Tibial nerve (tissue), 4 donors: ENCODE results near the gene FBXW5. TPM values are rescaled to one million over a fixed set of nuclear protein-coding genes. Genes with fewer than 3 reads are reported as not detected.

Experiments used
- DNase-seq, 2 donors: peaks; one replicate each; pipeline ENCODE4 v3.0.0-alpha.2; 2019; ENCODE audit warnings: low spot score in 2 of 2
- H3K27ac ChIP-seq, 4 donors: fragments of 200-600 bp; sonication (generic) in 3 of 4; one replicate each; pipeline ENCODE4 v1.5.1; 2017 to 2019; ENCODE audit warnings: mild to moderate bottlenecking in 1 of 4
- H3K27me3 ChIP-seq, 2 donors: fragments of 200-600 bp; sonication (generic) in 1 of 2; one replicate each; pipeline versions ENCODE4 v1.5.1 to v1.6.0; 2017 to 2019
- H3K36me3 ChIP-seq, 3 donors: fragments of 200-600 bp; sonication (generic); one replicate each; pipeline ENCODE4 v1.5.1; 2018 to 2019
- H3K4me1 ChIP-seq, 4 donors: fragments of 200-600 bp; sonication (generic) in 3 of 4; one replicate each; pipeline ENCODE4 v1.5.1; 2017 to 2019
- H3K4me3 ChIP-seq, 4 donors: fragments of 200-600 bp; sonication (generic) in 3 of 4; one replicate each; pipeline ENCODE4 v1.5.1; 2017 to 2019; ENCODE audit warnings: mild to moderate bottlenecking in 1 of 4, moderate library complexity in 1 of 4
- H3K9me3 ChIP-seq, 4 donors: fragments of 200-600 bp; sonication (generic) in 3 of 4; one replicate each; pipeline ENCODE4 v1.5.1; 2017 to 2019
- EP300 ChIP-seq, 2 donors: sonication (generic); formaldehyde crosslinking; IDR thresholded peaks; one replicate each; pipeline ENCODE4 v1.6.1; 2017; ENCODE audit warnings: antibody characterized with exemption in 2 of 2, mild to moderate bottlenecking in 1 of 2
- POLR2A ChIP-seq, 2 donors: fragments of 450-650 bp; IDR thresholded peaks; one replicate each; pipeline ENCODE4 v1.6.1; 2017; ENCODE audit warnings: antibody characterized with exemption in 2 of 2, mild to moderate bottlenecking in 2 of 2, moderate library complexity in 2 of 2
- WGBS, 2 donors: methylation state at CpG; one replicate each; pipeline ENCODE4 v1.1.5; 2018; 5-methylcytosine and 5-hydroxymethylcytosine counted together
- total RNA-seq, 4 donors: library from RNA; depleted of rRNA; stranded (reverse); fragments of >200 nt; gene quantifications; one replicate each; pipeline ENCODE4 v1.1.0, GENCODE V29; 2016
- TF ChIP-seq, protein P1 (sequence below), 5 experiments: fragments of 200-600 bp in 3 of 5; fragments of 450-650 bp in 2 of 5; sonication (generic) in 3 of 5; IDR thresholded peaks; one replicate each; pipeline ENCODE4 v1.5.1; 2016 to 2019; ENCODE audit warnings: antibody characterized with exemption in 5 of 5, mild to moderate bottlenecking in 3 of 5, moderate library complexity in 2 of 5

Gene FBXW5
- total RNA-seq, 4 donors from 2014 or later: 138 to 227 (median 193) TPM

DNA sequence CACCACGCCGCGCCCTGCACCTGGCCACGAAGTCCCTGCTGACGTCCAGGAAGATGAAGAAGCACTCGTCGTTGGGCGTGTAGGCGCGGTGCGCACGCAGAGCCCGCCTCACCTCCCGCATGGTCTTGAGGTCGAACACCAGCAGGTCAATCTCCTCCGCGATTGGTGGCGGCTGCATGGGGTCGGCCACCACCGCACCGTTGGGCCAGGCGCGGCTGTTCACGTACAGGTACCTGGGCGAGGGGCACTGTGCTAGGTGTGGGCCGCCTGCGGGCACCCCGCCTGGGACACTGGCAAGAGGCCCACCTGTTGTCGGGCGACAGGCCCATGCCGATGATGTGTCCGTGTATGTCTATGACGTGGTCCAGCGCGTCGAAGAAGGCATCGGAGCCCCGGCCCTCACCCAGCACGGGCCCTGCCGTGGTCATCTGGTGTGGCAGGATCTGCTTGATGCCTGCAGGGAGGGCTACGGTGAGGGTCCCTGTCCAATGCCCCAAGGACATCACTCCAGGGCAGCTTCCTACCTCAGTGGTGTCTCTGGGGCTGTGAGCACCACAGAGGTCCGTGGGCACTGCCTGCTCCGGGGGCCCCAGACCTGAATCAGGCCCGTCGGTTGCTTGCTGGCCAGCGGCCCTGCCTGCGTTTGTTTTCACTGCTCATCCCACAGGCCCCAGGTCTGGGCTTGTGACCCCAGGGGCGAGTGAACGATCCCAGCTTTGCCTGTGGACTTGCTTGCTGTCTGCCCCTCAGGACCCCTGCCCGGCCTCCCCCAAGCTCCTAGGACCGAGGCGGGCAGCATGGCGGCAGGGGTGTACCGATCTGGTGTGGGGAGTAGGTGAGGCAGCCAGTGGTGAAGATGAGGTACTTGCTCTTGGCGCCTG lies 3.1 kb downstream of the FBXW5 start:
- H3K4me1 ChIP-seq: peaks cover 0 to 46% (median 15%) of the 10 kb centered on the region in 4 donors
- H3K36me3 ChIP-seq: peaks cover 4 to 56% (median 29%) of the 10 kb centered on the region in 3 donors
- H3K9me3 ChIP-seq: no peaks in the 10 kb centered on the region
- no peaks in the 10 kb centered on the region for H3K27me3 ChIP-seq
- TF ChIP-seq POLR2A (IDR thresholded peaks at IDR 0.05) (no peak), EP300 (IDR thresholded peaks at IDR 0.05) (no peak)
- TF ChIP-seq, protein P1, sequence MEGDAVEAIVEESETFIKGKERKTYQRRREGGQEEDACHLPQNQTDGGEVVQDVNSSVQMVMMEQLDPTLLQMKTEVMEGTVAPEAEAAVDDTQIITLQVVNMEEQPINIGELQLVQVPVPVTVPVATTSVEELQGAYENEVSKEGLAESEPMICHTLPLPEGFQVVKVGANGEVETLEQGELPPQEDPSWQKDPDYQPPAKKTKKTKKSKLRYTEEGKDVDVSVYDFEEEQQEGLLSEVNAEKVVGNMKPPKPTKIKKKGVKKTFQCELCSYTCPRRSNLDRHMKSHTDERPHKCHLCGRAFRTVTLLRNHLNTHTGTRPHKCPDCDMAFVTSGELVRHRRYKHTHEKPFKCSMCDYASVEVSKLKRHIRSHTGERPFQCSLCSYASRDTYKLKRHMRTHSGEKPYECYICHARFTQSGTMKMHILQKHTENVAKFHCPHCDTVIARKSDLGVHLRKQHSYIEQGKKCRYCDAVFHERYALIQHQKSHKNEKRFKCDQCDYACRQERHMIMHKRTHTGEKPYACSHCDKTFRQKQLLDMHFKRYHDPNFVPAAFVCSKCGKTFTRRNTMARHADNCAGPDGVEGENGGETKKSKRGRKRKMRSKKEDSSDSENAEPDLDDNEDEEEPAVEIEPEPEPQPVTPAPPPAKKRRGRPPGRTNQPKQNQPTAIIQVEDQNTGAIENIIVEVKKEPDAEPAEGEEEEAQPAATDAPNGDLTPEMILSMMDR (IDR thresholded peaks at IDR 0.05): no peak
- DNase-seq: no peak
- H3K4me3 ChIP-seq: no peak overlapping the region
- 94% methylated on average over 48 to 52 of the region's 55 CpGs for WGBS, 2 donors
- no peak overlapping the region for H3K27ac ChIP-seq

DNA sequence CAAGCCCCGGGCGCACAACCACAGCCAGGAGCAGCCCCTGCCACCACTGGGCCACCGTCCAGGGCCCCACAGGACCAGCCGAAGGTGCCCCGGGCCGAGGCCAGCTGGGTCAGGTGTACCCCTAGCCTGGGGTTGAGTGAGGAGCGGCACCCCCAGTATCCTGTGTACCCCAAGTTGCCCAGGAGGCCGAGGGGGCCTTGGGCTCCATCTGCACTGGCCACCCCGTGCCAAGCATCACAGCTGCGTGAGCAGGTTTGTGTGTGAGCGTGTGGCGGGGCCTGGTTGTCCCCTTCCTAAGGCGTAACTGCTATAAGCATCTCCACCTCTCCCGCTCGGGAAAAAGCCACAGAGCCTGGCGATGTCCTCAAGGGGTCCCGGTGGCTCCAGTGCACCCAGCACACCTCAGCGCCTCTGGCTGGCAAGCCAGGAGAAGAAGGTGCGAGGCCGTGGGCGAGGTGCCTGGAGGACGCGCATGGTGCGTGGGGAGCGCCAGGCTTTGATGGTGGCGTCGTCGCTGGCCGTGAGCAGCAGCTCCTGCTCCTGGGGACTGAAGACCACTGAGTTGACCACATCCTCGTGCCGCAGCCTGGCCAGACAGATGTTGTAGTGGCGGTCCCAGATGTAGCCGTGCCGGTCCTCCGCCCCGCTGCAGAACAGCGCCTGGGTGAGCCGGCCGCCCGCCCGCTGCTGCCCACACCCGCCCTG lies 3.9 kb downstream of the FBXW5 start:
- Histone ChIP-seq H3K4me3 (no peak overlapping the region), H3K27me3 (no peaks in the 10 kb centered on the region), H3K27ac (no peak overlapping the region), H3K36me3 (peaks cover 4 to 56% (median 29%) of the 10 kb centered on the region in 3 donors), H3K4me1 (peaks cover 0 to 38% (median 15%) of the 10 kb centered on the region in 4 donors), H3K9me3 (no peaks in the 10 kb centered on the region)
- WGBS, 2 donors: 92 to 98% methylated on average over 27 to 33 of the region's 42 CpGs
- no peak for DNase-seq
- TF ChIP-seq, protein P1 (IDR thresholded peaks at IDR 0.05): no peak
- TF ChIP-seq POLR2A (IDR thresholded peaks at IDR 0.05): no peak
- TF ChIP-seq EP300 (IDR thresholded peaks at IDR 0.05): no peak

DNA sequence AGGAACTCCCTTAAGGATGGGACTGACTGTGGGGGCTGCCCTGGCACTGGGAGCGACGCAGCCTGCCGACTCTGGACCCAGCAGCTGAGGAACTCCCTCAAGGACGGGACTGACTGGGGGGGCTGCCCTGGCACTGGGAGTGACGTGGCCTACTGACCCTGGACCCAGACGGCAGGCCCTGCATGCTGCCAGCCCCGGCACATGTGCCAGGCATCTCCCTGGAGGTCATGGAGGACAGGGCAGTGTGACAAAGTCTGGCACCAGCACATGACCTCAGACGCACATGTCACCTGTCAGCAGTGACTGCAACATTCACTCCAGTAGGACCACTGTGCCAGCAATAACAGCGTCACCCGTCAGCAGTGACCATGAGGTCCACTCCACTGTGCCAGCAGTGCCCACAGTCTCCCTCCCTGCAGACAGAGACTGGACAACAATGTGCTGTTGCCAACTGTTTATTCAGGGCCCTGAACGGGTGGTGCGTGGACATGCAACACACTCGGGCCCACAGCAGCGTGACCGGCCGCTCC lies 4.5 kb downstream of the FBXW5 start:
- no peaks in the 10 kb centered on the region for H3K27me3 ChIP-seq
- peak overlapping the region in 1 of 4 donors; percentile 30 for H3K27ac ChIP-seq
- no peak for DNase-seq
- 27 to 70% methylated on average over 5 to 12 of the region's 16 CpGs for WGBS, 2 donors
- TF ChIP-seq POLR2A (IDR thresholded peaks at IDR 0.05) (no peak), EP300 (IDR thresholded peaks at IDR 0.05) (no peak)
- TF ChIP-seq, protein P1 (IDR thresholded peaks at IDR 0.05): no peak
- H3K9me3 ChIP-seq: no peaks in the 10 kb centered on the region
- peaks cover 0 to 33% (median 14%) of the 10 kb centered on the region in 4 donors for H3K4me1 ChIP-seq
- peaks cover 4 to 56% (median 29%) of the 10 kb centered on the region in 3 donors for H3K36me3 ChIP-seq
- H3K4me3 ChIP-seq: no peak overlapping the region

DNA sequence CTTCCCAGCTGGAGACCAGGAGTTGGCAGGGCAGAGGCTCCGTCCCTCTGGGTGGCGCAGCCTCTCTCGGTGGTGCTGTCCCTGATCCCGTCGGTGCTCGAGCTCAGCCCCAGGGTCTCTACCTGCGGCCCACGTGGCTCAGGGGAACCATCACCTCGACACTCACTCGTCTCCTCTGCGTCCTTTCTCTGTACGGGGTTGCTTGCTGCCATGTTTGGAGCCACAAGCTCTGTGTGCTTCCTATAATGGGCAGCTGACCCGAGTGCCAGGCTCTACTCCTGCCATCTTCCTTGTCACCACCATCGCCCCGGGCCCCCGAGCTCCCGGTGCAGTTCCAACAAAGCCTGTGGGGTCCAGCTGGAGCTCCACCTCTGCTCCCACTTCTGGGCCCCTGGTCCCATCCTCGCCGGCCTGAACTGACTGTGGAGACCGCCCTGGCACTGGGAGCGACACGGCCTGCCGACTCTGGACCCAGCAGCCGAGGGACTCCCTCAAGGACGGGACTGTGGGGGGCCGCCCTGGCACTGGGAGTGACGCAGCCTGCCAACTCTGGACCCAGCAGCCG lies 5.0 kb downstream of the FBXW5 start:
- peaks cover 0 to 28% (median 13%) of the 10 kb centered on the region in 4 donors for H3K4me1 ChIP-seq
- no peak overlapping the region for H3K4me3 ChIP-seq
- peaks cover 4 to 56% (median 29%) of the 10 kb centered on the region in 3 donors for H3K36me3 ChIP-seq
- DNase-seq: no peak
- TF ChIP-seq, protein P1 (IDR thresholded peaks at IDR 0.05): no peak
- TF ChIP-seq EP300 (IDR thresholded peaks at IDR 0.05) (no peak), POLR2A (IDR thresholded peaks at IDR 0.05) (no peak)
- WGBS, 2 donors: 92 to 94% methylated on average over 20 to 25 of the region's 28 CpGs
- no peaks in the 10 kb centered on the region for H3K27me3 ChIP-seq
- H3K27ac ChIP-seq: peak overlapping the region in 1 of 4 donors; percentile 30
- H3K9me3 ChIP-seq: no peaks in the 10 kb centered on the region
